ENCODE results near the gene DGCR2.

The DGCR2 gene

GRCh38 chr22:19149991-19150390, 27.8 kb upstream of the DGCR2 start, which contains the start of gene GSC2:
TSS of gene GSC2 (minus strand) at chr22:19150292. CDS start at chr22:19150283, 9 bp downstream.
- no peak for TF ChIP-seq CTCF (IDR thresholded peaks at IDR 0.05; ENCODE audit: insufficient read depth, missing control alignments)
- DNase-seq (ENCODE audit: insufficient read length, low spot score) (no peak), FAIRE-seq (no peak)

- no peak for TF ChIP-seq CTCF (IDR thresholded peaks at IDR 0.05; ENCODE audit: insufficient read depth, missing control alignments)
- FAIRE-seq: no peak
- DNase-seq (ENCODE audit: insufficient read length, low spot score): no peak
Measured at GRCh38 chr22:19149047-19149883, 27.1 kb upstream of the DGCR2 start.

GRCh38 chr22:19148417-19149046, 26.3 kb upstream of the DGCR2 start:
- no peak for TF ChIP-seq CTCF (IDR thresholded peaks at IDR 0.05; ENCODE audit: insufficient read depth, missing control alignments)
- DNase-seq (ENCODE audit: insufficient read length, low spot score) (no peak), FAIRE-seq (no peak)

GRCh38 chr22:19147195-19147780, 25.1 kb upstream of the DGCR2 start:
- FAIRE-seq: no peak
- no peak for TF ChIP-seq CTCF (IDR thresholded peaks at IDR 0.05; ENCODE audit: insufficient read depth, missing control alignments)
- no peak for DNase-seq (ENCODE audit: insufficient read length, low spot score)

- DNase-seq (ENCODE audit: insufficient read length, low spot score): no peak
- TF ChIP-seq CTCF (IDR thresholded peaks at IDR 0.05; ENCODE audit: insufficient read depth, missing control alignments): no peak
- no peak for FAIRE-seq
Measured at GRCh38 chr22:19146215-19146968, 24.2 kb upstream of the DGCR2 start.

GRCh38 chr22:19143967-19144400, 21.8 kb upstream of the DGCR2 start:
- FAIRE-seq (no peak), DNase-seq (ENCODE audit: insufficient read length, low spot score) (no peak)
- no peak for TF ChIP-seq CTCF (IDR thresholded peaks at IDR 0.05; ENCODE audit: insufficient read depth, missing control alignments)
